ENCODE measurements around the gene TRPM3.

TRPM3 gene

DNA sequence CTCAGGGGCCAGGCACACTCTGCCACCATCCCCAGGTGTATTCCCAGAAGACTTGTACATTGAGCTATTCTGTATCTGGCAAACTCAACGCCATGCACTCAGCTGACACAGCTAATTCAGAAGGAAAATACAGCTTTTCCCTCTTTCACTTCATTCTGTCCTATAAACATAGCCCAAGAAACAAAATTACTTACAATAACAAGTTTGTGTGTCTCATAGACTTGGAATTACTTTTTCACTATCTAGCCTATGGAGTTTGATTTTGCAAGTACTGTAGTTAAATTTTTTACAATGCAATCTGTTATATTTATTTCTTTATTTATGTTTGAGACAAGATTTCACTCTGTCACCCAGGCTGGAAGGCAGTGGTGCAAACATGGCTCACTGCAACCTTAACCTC lies 581.9 kb downstream of the TRPM3 start:
- H3K9ac ChIP-seq (ENCODE audit: low read depth, low read length), result no peak overlapping the region
- H3K4me1 ChIP-seq (ENCODE audit: insufficient read depth, low read length), result no peaks in the 10 kb centered on the region
- no peaks in the 10 kb centered on the region for H3K36me3 ChIP-seq (ENCODE audit: insufficient read depth, low read length)
- H3K9me3 ChIP-seq (ENCODE audit: control insufficient read depth, insufficient read depth, low read length), result no peaks in the 10 kb centered on the region

DNA sequence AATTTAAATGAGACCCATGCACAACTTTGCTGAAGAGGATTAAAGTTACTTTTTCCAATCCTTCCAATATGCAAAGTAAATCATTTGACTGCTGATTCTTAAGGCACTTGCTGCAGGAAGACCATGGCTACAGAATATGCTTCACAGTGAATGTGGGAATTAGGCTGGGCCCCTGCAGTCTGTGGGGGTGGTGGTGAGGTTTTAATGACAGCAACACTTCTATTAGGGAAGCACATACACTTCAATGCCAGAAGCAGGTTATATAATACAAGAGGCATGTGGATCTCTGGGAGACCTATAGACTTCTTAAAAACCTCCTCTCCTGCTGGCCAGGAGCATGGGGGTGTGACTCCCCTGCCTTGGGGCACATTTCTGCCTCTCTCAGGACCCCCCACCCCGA lies 582.4 kb downstream of the TRPM3 start:
- no peak overlapping the region for H3K9ac ChIP-seq (ENCODE audit: low read depth, low read length)

DNA sequence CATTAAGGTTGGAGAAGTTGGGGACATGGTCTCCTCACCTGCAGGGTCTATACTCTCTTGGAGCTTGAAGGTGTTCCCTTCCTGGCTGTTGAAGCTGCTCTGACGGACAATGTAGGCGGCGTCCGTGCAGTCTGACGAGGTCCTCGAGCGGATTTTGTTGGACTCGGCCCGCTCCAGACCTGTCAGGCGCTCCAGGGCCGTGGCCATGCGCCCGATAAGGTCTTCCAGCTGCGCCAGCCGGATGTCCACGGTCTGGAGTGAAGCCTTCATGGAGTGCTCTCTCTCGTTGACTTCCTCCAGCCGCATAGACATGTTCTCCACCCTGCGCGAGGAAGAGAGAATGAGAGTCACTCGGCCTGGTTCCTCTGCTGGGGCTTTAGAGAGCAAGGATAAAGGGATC lies 584.3 kb downstream of the TRPM3 start:
- Histone ChIP-seq H3K9me3 (ENCODE audit: control insufficient read depth, insufficient read depth, low read length) (no peaks in the 10 kb centered on the region), H3K9ac (ENCODE audit: low read depth, low read length) (no peak overlapping the region), H3K4me1 (ENCODE audit: insufficient read depth, low read length) (peaks cover 7% of the 10 kb centered on the region), H3K36me3 (ENCODE audit: insufficient read depth, low read length) (no peaks in the 10 kb centered on the region)

More for the DNA sequence above, 582.4 kb downstream of the TRPM3 start:
- Histone ChIP-seq H3K9me3 (ENCODE audit: control insufficient read depth, insufficient read depth, low read length) (no peaks in the 10 kb centered on the region), H3K36me3 (ENCODE audit: insufficient read depth, low read length) (no peaks in the 10 kb centered on the region), H3K4me1 (ENCODE audit: insufficient read depth, low read length) (no peaks in the 10 kb centered on the region; the same call in 1 of the 2 replicates)

DNA sequence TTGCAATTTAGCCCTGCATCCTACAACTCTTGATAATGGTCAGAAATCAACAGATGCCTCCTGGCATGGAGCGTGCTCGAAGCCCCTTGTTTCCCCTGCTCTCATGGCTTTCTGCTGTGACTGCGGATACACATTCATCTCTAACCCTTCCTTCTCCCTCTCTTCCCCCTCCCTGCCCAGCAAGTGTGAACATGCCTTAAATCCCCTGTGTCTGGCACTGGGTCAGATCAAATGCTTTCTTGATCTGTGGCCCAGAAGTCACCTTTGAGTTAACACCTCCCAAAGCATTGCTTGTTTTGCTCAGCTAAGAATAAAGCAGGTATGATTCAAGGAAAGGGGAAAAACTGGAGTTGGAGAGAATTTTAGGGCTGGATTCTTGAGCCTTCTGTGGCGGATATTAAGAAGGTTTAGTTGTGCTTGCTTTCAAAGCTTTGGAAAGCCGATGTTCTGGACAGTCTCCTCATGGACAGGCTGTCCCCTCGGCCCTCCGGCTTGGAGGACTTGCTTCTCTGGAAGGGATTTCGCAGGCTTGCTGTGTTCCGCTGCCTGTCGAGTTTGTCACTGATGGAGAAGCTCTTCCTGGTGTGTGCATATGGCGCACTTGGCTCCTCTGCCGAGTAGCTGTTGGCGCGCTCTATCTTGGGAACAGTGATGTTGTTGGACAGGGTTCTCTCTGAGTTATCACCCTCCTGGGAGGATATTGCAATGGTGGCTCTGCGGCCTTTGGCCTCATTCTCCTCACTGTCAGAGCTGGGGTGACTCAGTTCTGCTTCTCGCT lies 585.7 kb downstream of the TRPM3 start:
- H3K9me3 ChIP-seq (ENCODE audit: control insufficient read depth, insufficient read depth, low read length), result no peaks in the 10 kb centered on the region
- H3K9ac ChIP-seq (ENCODE audit: low read depth, low read length), result no peak overlapping the region
- no peaks in the 10 kb centered on the region for H3K36me3 ChIP-seq (ENCODE audit: insufficient read depth, low read length)
- peaks cover 12% of the 10 kb centered on the region for H3K4me1 ChIP-seq (ENCODE audit: insufficient read depth, low read length)

DNA sequence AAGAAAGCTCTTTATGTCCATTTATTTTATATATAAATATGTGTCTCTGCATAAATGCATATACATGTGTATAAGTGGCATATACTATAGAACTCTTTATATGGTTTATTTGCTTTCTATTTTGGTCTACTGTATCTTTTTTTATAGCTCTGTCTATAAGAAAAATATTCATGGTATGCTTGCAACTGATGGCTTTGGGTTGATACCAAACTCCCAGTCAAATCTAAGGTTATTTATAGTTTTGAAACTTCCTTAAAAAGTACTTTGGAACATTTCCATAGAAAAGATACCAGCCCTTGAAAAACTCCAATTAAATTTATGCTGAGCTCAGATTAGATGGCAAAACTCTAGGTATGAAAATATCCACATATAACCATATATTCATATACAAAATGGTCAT lies 587.0 kb downstream of the TRPM3 start:
- Histone ChIP-seq H3K9me3 (ENCODE audit: control insufficient read depth, insufficient read depth, low read length) (no peaks in the 10 kb centered on the region), H3K36me3 (ENCODE audit: insufficient read depth, low read length) (no peaks in the 10 kb centered on the region), H3K4me1 (ENCODE audit: insufficient read depth, low read length) (peaks cover 12% of the 10 kb centered on the region), H3K9ac (ENCODE audit: low read depth, low read length) (no peak overlapping the region)

DNA sequence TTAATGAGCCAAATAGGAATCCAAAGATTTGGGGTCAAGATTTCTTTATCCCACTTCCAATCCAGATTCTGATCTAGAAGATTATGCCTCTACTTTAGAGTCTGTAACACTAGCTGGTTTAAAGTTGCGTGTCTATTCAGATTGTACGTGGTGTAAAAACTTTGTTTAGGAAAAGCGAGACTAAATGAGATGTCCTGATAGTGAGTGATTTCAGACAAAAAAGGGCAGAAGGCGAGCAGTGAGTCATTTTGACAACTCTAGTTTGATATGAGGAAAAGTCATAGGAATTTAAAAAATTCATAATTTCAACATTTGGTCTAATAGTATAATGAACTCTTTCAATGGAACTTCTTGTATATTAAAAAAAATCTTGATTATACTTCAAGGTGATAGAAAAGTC lies 587.4 kb downstream of the TRPM3 start:
- no peaks in the 10 kb centered on the region for H3K36me3 ChIP-seq (ENCODE audit: insufficient read depth, low read length)
- peaks cover 12% of the 10 kb centered on the region for H3K4me1 ChIP-seq (ENCODE audit: insufficient read depth, low read length)
- H3K9me3 ChIP-seq (ENCODE audit: control insufficient read depth, insufficient read depth, low read length), result no peaks in the 10 kb centered on the region
- H3K9ac ChIP-seq (ENCODE audit: low read depth, low read length), result no peak overlapping the region

DNA sequence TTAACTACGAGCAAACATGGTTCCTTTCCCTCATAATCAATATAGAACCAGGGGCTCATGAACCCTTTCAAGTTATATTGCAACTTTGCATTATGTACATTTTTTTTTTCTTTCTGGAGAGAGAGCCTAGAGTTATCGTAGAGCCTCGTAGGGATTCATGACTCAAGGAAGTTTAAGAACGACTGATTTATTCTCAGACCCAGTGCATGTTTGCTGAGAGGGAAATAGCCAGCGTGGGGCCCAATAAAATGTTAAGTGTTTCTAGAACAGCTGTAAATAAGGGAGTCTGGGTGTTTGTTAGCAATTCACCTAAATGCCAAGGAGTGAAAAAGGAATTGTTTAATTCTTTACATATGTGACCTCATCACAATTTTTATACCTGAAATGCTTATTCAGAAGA lies 587.9 kb downstream of the TRPM3 start:
- Histone ChIP-seq H3K9me3 (ENCODE audit: control insufficient read depth, insufficient read depth, low read length) (no peaks in the 10 kb centered on the region), H3K4me1 (ENCODE audit: insufficient read depth, low read length) (peaks cover 12% of the 10 kb centered on the region), H3K36me3 (ENCODE audit: insufficient read depth, low read length) (no peaks in the 10 kb centered on the region), H3K9ac (ENCODE audit: low read depth, low read length) (no peak overlapping the region)

DNA sequence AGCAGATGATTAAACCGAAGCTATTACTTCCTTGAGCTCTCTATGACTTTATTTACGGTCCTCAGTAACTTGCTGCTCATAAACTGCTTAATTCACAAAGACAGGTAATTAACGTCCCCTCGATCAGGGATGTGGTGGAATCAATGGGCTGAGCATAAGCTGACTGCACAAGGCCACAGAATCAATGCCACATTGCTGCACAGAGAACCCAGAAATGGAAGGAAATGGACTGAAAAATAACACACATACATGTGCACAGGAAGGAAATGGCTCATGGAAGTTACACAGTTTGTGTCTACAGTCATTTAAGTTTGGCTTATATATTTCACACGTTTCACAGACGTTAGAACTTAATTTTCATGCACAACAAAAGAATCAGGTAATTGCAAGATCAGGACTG lies 588.7 kb downstream of the TRPM3 start:
- H3K4me1 ChIP-seq (ENCODE audit: insufficient read depth, low read length), result peaks cover 12% of the 10 kb centered on the region
- H3K9ac ChIP-seq (ENCODE audit: low read depth, low read length), result no peak overlapping the region
- no peaks in the 10 kb centered on the region for H3K36me3 ChIP-seq (ENCODE audit: insufficient read depth, low read length)
- no peaks in the 10 kb centered on the region for H3K9me3 ChIP-seq (ENCODE audit: control insufficient read depth, insufficient read depth, low read length)

DNA sequence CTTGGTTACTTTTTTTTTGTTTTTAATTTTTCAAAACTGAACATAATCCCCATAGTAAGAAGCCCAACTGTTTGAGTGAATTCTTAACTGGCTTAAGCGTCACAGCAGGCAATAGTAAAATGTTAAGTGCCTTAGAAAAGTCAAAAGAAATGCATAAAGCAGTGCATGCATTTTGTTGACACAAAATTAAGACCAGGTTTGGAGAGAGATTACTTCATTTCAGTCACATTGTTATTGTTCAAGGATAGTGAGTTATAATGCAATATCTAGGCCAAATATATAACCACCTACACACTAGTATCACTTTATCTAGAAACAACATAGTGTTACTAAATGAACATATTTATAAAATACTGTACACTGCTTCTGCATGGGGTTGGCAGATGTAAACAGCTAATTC lies 590.1 kb downstream of the TRPM3 start:
- H3K4me1 ChIP-seq (ENCODE audit: insufficient read depth, low read length), result peaks cover 12% of the 10 kb centered on the region
- H3K9ac ChIP-seq (ENCODE audit: low read depth, low read length), result no peak overlapping the region
- peaks cover 2% of the 10 kb centered on the region; the same call in 1 of the 2 replicates for H3K9me3 ChIP-seq (ENCODE audit: control insufficient read depth, insufficient read depth, low read length)
- H3K36me3 ChIP-seq (ENCODE audit: insufficient read depth, low read length), result no peaks in the 10 kb centered on the region

DNA sequence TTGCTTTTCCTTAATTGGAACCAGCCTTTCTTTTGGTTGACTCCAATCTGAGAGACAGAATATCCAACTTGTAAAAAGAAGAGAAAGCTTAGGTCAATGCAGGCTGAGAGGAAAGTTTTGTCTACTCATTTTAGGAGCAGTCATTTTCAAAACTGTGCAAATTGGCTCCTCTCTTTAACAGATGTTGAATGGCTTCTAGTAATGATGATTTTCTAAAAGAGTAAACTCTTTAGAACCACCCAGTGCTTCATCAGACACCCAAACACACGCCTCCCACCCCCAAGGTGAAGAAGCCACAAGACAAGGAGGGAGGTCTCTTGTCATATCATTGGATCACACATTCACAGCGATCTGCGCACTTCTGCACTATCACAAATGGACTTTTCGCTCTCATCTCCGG lies 590.7 kb downstream of the TRPM3 start:
- Histone ChIP-seq H3K36me3 (ENCODE audit: insufficient read depth, low read length) (no peaks in the 10 kb centered on the region), H3K4me1 (ENCODE audit: insufficient read depth, low read length) (peaks cover 12% of the 10 kb centered on the region), H3K9ac (ENCODE audit: low read depth, low read length) (no peak overlapping the region), H3K9me3 (ENCODE audit: control insufficient read depth, insufficient read depth, low read length) (peaks cover 2% of the 10 kb centered on the region; the same call in 1 of the 2 replicates)

DNA sequence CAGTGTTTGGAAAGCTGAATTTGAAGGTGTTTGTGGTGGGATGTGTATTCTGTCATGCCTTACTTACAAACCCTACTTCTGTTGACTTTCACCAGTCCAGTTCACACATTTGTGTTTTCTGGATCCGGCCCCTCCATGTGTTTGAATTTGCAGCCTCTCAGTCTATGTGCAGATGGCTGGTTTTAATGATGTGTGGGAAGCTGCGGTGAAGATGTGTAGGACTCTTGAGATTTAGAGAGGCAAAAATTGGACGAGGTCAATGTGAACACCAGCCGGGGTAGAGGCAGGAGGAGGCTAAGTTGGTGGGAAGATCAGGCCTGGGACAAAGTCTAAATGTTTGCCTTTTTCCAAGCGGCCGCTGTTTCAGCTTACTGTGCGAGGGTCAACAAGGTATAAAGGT lies 591.6 kb downstream of the TRPM3 start:
- Histone ChIP-seq H3K9me3 (ENCODE audit: control insufficient read depth, insufficient read depth, low read length) (peaks cover 2% of the 10 kb centered on the region; the same call in 1 of the 2 replicates), H3K36me3 (ENCODE audit: insufficient read depth, low read length) (no peaks in the 10 kb centered on the region), H3K4me1 (ENCODE audit: insufficient read depth, low read length) (peaks cover 12% of the 10 kb centered on the region), H3K9ac (ENCODE audit: low read depth, low read length) (no peak overlapping the region)

DNA sequence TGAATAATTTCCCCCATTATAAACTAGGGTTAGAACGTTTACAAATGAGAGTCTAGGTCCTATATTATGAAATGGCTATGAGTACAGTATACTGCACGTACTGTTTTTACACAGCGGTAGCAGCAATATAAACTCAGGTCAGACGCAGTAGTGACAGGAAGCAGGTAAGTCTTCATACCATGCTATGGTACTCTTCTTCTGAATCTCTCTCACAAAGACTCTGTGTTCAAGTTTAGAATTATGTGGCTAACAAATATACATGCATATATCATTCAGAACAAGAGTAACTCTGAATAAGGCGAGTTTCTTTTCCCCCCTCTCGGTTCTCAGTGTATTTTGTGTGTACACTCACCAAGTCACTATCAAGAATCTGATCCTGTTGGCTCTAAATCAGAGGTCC lies 592.0 kb downstream of the TRPM3 start:
- Histone ChIP-seq H3K36me3 (ENCODE audit: insufficient read depth, low read length) (no peaks in the 10 kb centered on the region), H3K4me1 (ENCODE audit: insufficient read depth, low read length) (peaks cover 12% of the 10 kb centered on the region), H3K9me3 (ENCODE audit: control insufficient read depth, insufficient read depth, low read length) (peaks cover 5% of the 10 kb centered on the region; the same call in 1 of the 2 replicates), H3K9ac (ENCODE audit: low read depth, low read length) (no peak overlapping the region)

DNA sequence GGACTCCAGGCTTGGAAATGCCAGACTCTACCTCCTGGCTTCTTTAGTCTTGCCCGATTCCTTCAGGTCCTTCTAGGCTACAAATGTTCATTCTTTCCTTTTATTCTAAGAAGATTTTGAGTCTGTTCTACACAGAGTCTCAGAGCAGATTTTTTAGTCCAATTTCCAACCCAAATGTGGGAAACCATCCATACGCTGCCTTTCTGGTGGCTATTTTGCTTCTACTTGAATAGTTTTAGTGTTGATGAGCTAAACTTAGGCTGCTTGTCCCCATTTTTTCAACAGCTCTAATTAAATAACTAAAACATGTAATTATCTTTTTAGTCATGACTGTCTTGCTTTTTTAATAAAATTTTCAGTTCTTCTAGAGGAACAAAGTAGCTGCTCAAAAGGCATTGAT lies 594.5 kb downstream of the TRPM3 start:
- H3K9me3 ChIP-seq (ENCODE audit: control insufficient read depth, insufficient read depth, low read length), result peaks cover 5% of the 10 kb centered on the region; the same call in 1 of the 2 replicates
- H3K9ac ChIP-seq (ENCODE audit: low read depth, low read length), result no peak overlapping the region
- H3K4me1 ChIP-seq (ENCODE audit: insufficient read depth, low read length), result peaks cover 11% of the 10 kb centered on the region; the same call in 1 of the 2 replicates
- H3K36me3 ChIP-seq (ENCODE audit: insufficient read depth, low read length), result no peaks in the 10 kb centered on the region

DNA sequence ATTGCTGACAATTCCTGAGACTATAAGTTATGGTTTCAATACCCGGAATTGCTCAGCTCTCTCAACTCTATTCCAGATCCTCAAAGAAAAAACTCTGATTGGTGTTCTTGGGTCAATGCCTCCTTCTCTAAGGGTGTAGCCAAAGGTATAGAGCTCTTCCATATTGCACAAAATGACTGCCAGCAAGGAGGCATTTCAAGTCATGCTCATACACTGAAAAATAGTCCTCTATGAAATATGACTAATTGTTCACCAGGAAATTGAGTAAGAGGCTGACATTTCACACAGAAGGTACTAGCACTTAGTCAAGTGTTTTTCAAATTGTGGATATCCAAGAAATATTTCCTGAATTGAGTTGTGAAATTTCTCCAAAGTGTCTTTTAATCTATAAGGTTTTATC lies 595.9 kb downstream of the TRPM3 start:
- Histone ChIP-seq H3K4me1 (ENCODE audit: insufficient read depth, low read length) (peaks cover 6% of the 10 kb centered on the region; the same call in 1 of the 2 replicates), H3K36me3 (ENCODE audit: insufficient read depth, low read length) (no peaks in the 10 kb centered on the region), H3K9ac (ENCODE audit: low read depth, low read length) (no peak overlapping the region), H3K9me3 (ENCODE audit: control insufficient read depth, insufficient read depth, low read length) (peaks cover 5% of the 10 kb centered on the region; the same call in 1 of the 2 replicates)

DNA sequence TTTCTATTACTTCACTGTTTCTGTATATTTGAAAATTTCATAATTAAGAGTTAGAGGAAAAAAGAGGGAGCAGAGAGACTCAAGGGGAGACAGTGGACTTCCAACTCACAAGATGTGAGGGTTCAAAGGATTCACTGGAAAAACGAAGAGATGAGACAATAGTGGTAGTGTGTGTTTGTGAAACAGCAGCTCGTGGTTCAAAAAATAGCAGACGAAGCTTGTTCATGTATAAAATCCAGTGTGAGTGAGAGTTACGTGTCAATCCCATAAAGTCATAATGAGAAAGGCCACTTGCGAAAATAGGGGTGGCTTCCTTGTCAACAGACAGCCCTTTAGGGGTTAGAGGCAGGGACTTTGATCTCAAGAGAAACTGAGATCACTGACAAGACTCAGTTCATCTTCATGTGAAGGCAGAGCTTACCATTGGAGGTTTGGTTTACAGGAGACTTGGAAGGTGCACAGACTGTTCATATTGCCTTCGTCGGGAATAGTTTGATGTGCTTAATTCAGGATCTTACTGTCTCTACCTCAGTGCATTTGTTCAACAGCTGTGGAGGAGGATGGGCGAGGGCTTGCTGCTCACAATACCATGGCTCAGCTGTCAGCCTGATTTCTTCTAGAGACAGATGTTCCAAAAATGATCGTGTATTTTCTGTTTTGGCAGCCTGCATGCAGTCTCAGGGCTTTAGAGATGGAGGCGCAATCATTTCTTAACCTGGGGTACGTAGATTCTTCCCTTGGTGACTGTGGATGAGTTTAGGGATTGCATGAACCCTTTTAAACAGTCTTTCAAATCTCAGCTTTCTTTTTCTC lies 601.3 kb downstream of the TRPM3 start:
- Histone ChIP-seq H3K9ac (ENCODE audit: low read depth, low read length) (no peak overlapping the region), H3K36me3 (ENCODE audit: insufficient read depth, low read length) (no peaks in the 10 kb centered on the region), H3K9me3 (ENCODE audit: control insufficient read depth, insufficient read depth, low read length) (0 out of 2 replicates have a peak, but pooled peaks cover 3% of the 10 kb centered on the region), H3K4me1 (ENCODE audit: insufficient read depth, low read length) (peaks cover 6% of the 10 kb centered on the region; the same call in 1 of the 2 replicates)
